ENCODE data around the gene SNCAIP. TPM values are rescaled to one million over a fixed set of nuclear protein-coding genes. Genes with fewer than 3 reads are reported as not detected.

Gene SNCAIP
- total and polyA plus RNA-seq, 9 of the 15 experiments (the other 6 are each of a cell fraction or from before 2014, with no cell fraction given): 0.04 TPM; not detected in 8

GRCh38 chr5:122419142-122419894 lies 107.3 kb downstream of the SNCAIP start:
- BruUV-seq (replicated peaks): no TSS peak
- DNase-seq (ENCODE audit: extremely low read depth in 1 of 4, low spot score in 3 of 4) (no peak), FAIRE-seq (no peak), ATAC-seq (no peak)
- H3K9me3 ChIP-seq (replicated peaks; ENCODE audit: control insufficient read depth, insufficient read depth, low read depth, low read length): no peaks in the 10 kb centered on the region
- no peak overlapping the region for H3K4me2 ChIP-seq (ENCODE audit: insufficient read depth, low read length)
- H3K4me3 ChIP-seq: no peak overlapping the region
- POLR2A ChIA-PET: no interaction called here
- CTCF ChIA-PET (ENCODE audit: low intra/inter-chr PET ratio): no interaction called here
- no peak for TF ChIP-seq JUNB (CRISPR knock-in tag; conservative IDR thresholded peaks at IDR 0.05)
- no peak for TF ChIP-seq SMC3 (conservative IDR thresholded peaks at IDR 0.05; ENCODE audit: insufficient read depth, low read depth, low read length)
- TF ChIP-seq ZNF316 (IDR thresholded peaks at IDR 0.05): peak; percentile 51
- H3K27ac ChIP-seq (ENCODE audit: extremely low read depth, low read depth, low read length): no peak overlapping the region
- H3K27me3 ChIP-seq (ENCODE audit: control insufficient read depth in 2 of 2, insufficient read depth in 2 of 2, low read length in 2 of 2): peaks cover 0 to 7% of the 10 kb centered on the region in 2 experiments; a peak in 2 of 5 replicates
- H4K20me1 ChIP-seq (replicated peaks; ENCODE audit: control insufficient read depth, insufficient read depth, low read length): no peaks in the 10 kb centered on the region
- no peak overlapping the region for H3K9ac ChIP-seq (ENCODE audit: insufficient read depth in 1 of 2, low read depth in 2 of 2, low read length in 2 of 2)
- in situ Hi-C loops (cut with MboI): no loop called here
- H2AFZ ChIP-seq (ENCODE audit: low read depth, low read length): no peak overlapping the region
- 0% methylated on average over 3 of the region's 3 CpGs for WGBS (ENCODE audit: insufficient coverage, low coverage, missing lambda C conversion rate)
- H3K4me1 ChIP-seq (replicated peaks in 1 of 2; ENCODE audit: control insufficient read depth in 2 of 2, insufficient read depth in 2 of 2, low read length in 2 of 2): no peaks in the 10 kb centered on the region
- H3K36me3 ChIP-seq (ENCODE audit: control insufficient read depth, insufficient read depth, low read length): no peaks in the 10 kb centered on the region
- no peaks in the 10 kb centered on the region for H3K79me2 ChIP-seq (ENCODE audit: control insufficient read depth, insufficient read depth, low read length)
- H3K9me1 ChIP-seq (ENCODE audit: control insufficient read depth, insufficient read depth, low read length): no peaks in the 10 kb centered on the region
- intact Hi-C loops (cut with micrococcal nuclease): no loop called here

- Histone ChIP-seq H3K27ac (ENCODE audit: extremely low read depth, low read depth, low read length) (no peak overlapping the region), H3K9ac (ENCODE audit: insufficient read depth in 1 of 2, low read depth in 2 of 2, low read length in 2 of 2) (no peak overlapping the region), H3K4me1 (replicated peaks in 1 of 2; ENCODE audit: control insufficient read depth in 2 of 2, insufficient read depth in 2 of 2, low read length in 2 of 2) (no peaks in the 10 kb centered on the region), H4K20me1 (replicated peaks; ENCODE audit: control insufficient read depth, insufficient read depth, low read length) (no peaks in the 10 kb centered on the region), H3K9me1 (ENCODE audit: control insufficient read depth, insufficient read depth, low read length) (no peaks in the 10 kb centered on the region), H2AFZ (ENCODE audit: low read depth, low read length) (no peak overlapping the region), H3K4me2 (ENCODE audit: insufficient read depth, low read length) (no peak overlapping the region), H3K9me3 (replicated peaks; ENCODE audit: control insufficient read depth, insufficient read depth, low read depth, low read length) (no peaks in the 10 kb centered on the region), H3K27me3 (ENCODE audit: control insufficient read depth in 2 of 2, insufficient read depth in 2 of 2, low read length in 2 of 2) (peaks cover 0 to 7% of the 10 kb centered on the region in 2 experiments; a peak in 2 of 5 replicates), H3K79me2 (ENCODE audit: control insufficient read depth, insufficient read depth, low read length) (no peaks in the 10 kb centered on the region), H3K36me3 (ENCODE audit: control insufficient read depth, insufficient read depth, low read length) (no peaks in the 10 kb centered on the region), H3K4me3 (no peak overlapping the region)
- in situ Hi-C loops (cut with MboI): no loop called here
- no TSS peak for BruUV-seq (replicated peaks)
- FAIRE-seq (no peak), DNase-seq (ENCODE audit: extremely low read depth in 1 of 4, low spot score in 3 of 4) (no peak), ATAC-seq (no peak)
- WGBS (ENCODE audit: insufficient coverage, low coverage, missing lambda C conversion rate): 0% methylated on average over 6 of the region's 6 CpGs
- POLR2A ChIA-PET: no interaction called here
- intact Hi-C loops (cut with micrococcal nuclease): no loop called here
- CTCF ChIA-PET (ENCODE audit: low intra/inter-chr PET ratio): no interaction called here
- TF ChIP-seq GTF2E2 (tag; IDR thresholded peaks at IDR 0.05) (no peak), ZBTB9 (CRISPR knock-in tag; IDR thresholded peaks at IDR 0.05) (no peak), NFATC3 (IDR thresholded peaks at IDR 0.05) (no peak), SPI1 (IDR thresholded peaks at IDR 0.05; ENCODE audit: borderline replicate concordance, low read depth, low read length) (no peak), JUN (IDR thresholded peaks at IDR 0.05; ENCODE audit: borderline replicate concordance, low read depth, low read length) (no peak), JUN (CRISPR knock-in tag; IDR thresholded peaks at IDR 0.05; ENCODE audit: borderline replicate concordance) (no peak), ZNF212 (CRISPR knock-in tag; IDR thresholded peaks at IDR 0.05) (no peak)
Observed at GRCh38 chr5:122420091-122420490, 108.1 kb downstream of the SNCAIP start.
